ENCODE results near the gene ZMPSTE24.
"Not testable (repeated sequence)": the region's sequence is repeated elsewhere in the genome, so short reads cannot be mapped to it uniquely, and the experiment has no call there.

The ZMPSTE24 gene

GRCh38 chr1:40257688-40258444 is at the start of gene ZMPSTE24:
ZMPSTE24 (plus strand) TSS chr1:40258236; CDS start chr1:40258272, 36 bp downstream.
- Histone ChIP-seq H3K9me3 (no peaks in the 10 kb centered on the region), H3K4me3 (ENCODE audit: low read depth in 1 of 2, low read length in 1 of 2) (peak within 1 kb of the TSS; percentile 76 to 99), H3K36me3 (peaks cover 29% of the 10 kb centered on the region), H3K4me1 (ENCODE audit: control insufficient read depth in 1 of 2, insufficient read depth in 1 of 2, low read depth in 1 of 2, low read length in 1 of 2) (peaks cover 23 to 26% of the 10 kb centered on the region in 2 experiments), H3K27ac (peak within 1 kb of the TSS; percentile 92), H3K27me3 (no peaks in the 10 kb centered on the region)
- TF ChIP-seq CTCF (IDR thresholded peaks at IDR 0.05), result peak; percentile 35

GRCh38 chr1:40210511-40211204 is 47.4 kb upstream of the ZMPSTE24 start:
- Histone ChIP-seq H3K9me3 (no peaks in the 10 kb centered on the region), H3K27ac (no peak overlapping the region), H3K4me3 (ENCODE audit: low read depth in 1 of 2, low read length in 1 of 2) (no peak overlapping the region), H3K4me1 (ENCODE audit: control insufficient read depth in 1 of 2, insufficient read depth in 1 of 2, low read depth in 1 of 2, low read length in 1 of 2) (no peaks in the 10 kb centered on the region), H3K27me3 (no peaks in the 10 kb centered on the region), H3K36me3 (peaks cover 51% of the 10 kb centered on the region)
- no peak for TF ChIP-seq CTCF (IDR thresholded peaks at IDR 0.05)

DNA sequence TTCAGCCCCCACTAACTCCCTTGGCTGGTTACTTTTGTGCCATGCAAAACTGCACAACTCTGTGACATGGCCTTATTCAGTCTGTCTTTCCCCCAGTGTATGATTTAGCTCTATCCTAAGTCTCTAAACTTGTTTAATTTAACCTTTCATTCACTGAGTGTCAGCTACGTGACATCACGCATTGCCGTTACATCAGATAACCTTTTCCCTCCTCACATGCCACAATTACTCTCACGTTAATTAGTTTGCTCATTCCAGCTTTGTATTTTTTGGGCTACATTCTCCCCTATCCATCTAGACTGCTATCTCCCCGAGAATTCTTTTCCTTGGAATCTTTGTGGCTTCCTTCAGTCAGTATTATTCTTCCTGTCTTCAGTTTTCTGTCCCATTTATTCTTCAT is 39.7 kb upstream of the ZMPSTE24 start:
- TF ChIP-seq CTCF (IDR thresholded peaks at IDR 0.05), result no peak

DNA sequence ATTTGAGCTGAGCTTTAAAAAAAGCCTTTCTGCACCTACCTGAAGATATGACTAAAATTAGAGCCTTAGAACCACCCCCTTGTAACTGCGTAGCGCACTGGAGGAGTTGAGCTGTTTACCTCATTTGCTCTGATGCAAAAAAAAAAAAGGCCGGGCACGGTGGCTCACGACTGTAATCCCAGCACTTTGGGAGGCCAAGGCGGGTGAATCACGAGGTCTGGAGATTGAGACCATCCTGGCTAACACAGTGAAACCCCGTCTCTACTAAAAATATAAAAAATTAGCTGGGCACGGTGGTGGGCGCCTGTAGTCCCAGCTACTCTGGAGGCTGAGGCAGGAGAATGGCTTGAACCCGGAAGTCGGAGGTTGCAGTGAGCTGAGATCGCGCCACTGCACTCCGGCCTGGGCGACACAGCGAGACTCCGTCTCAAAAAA is 36.5 kb upstream of the ZMPSTE24 start:
- H3K27ac ChIP-seq; H3K4me1 ChIP-seq (ENCODE audit: control insufficient read depth in 1 of 2, insufficient read depth in 1 of 2, low read depth in 1 of 2, low read length in 1 of 2); H3K4me3 ChIP-seq (ENCODE audit: low read depth in 1 of 2, low read length in 1 of 2); H3K9me3 ChIP-seq; H3K27me3 ChIP-seq: not testable (repeated sequence)
- H3K36me3 ChIP-seq, result peaks cover 25% of the 10 kb centered on the region

More for the DNA sequence above, 39.7 kb upstream of the ZMPSTE24 start:
- H3K27me3 ChIP-seq, result no peaks in the 10 kb centered on the region
- no peaks in the 10 kb centered on the region for H3K9me3 ChIP-seq
- H3K36me3 ChIP-seq, result peaks cover 13% of the 10 kb centered on the region
- no peaks in the 10 kb centered on the region for H3K4me1 ChIP-seq (ENCODE audit: control insufficient read depth in 1 of 2, insufficient read depth in 1 of 2, low read depth in 1 of 2, low read length in 1 of 2)
- no peak overlapping the region for H3K27ac ChIP-seq
- no peak overlapping the region for H3K4me3 ChIP-seq (ENCODE audit: low read depth in 1 of 2, low read length in 1 of 2)

GRCh38 chr1:40221977-40222772 is 35.9 kb upstream of the ZMPSTE24 start:
- Histone ChIP-seq H3K4me1 (ENCODE audit: control insufficient read depth in 1 of 2, insufficient read depth in 1 of 2, low read depth in 1 of 2, low read length in 1 of 2) (no peaks in the 10 kb centered on the region), H3K27me3 (no peaks in the 10 kb centered on the region), H3K9me3 (no peaks in the 10 kb centered on the region), H3K36me3 (peaks cover 20% of the 10 kb centered on the region), H3K4me3 (ENCODE audit: low read depth in 1 of 2, low read length in 1 of 2) (no peak overlapping the region), H3K27ac (no peak overlapping the region)
- TF ChIP-seq CTCF (IDR thresholded peaks at IDR 0.05), result no peak

Measured in neutrophil (primary cell).